GM23338 (cell line): ENCODE data around the gene SF3B1. TPM values are rescaled to one million over a fixed set of nuclear protein-coding genes. Genes with fewer than 3 reads are reported as not detected.

ENCODE experiments used
- ATAC-seq: fragments of 200-7000 bp; cut with Tn5 transposase; 3 replicates; pipeline ENCODE4 v1.9.1; 2020
- DNase-seq: peaks from one replicate; pipeline ENCODE4 v3.0.0-alpha.2; 2015; ENCODE audit warnings: low spot score
- H2AFZ ChIP-seq: fragments of 200-600 bp; sonication (generic); 2 replicates; pipeline ENCODE4 v1.8.0; 2016; ENCODE audit warnings: antibody characterized with exemption, mild to moderate bottlenecking, moderate library complexity
- H3F3A ChIP-seq: fragments of 200-600 bp; sonication (generic); replicated peaks from 2 replicates; pipeline ENCODE4 v1.8.0; 2017; ENCODE audit warnings: antibody characterized with exemption, mixed run types, low read depth
- H3K27ac ChIP-seq: fragments of 200-600 bp; sonication (generic); 2 replicates; pipeline ENCODE4 v1.6.1; 2016; ENCODE audit warnings: low read depth
- H3K27me3 ChIP-seq: fragments of 200-600 bp; sonication (generic); 2 replicates; pipeline ENCODE4 v1.8.0; 2016; ENCODE audit warnings: mild to moderate bottlenecking, mixed run types, moderate library complexity; ENCODE audit not compliant: insufficient read depth
- H3K36me3 ChIP-seq: fragments of 200-600 bp; sonication (generic); 2 replicates; pipeline ENCODE4 v1.8.0; 2016; ENCODE audit warnings: mild to moderate bottlenecking; ENCODE audit not compliant: insufficient read depth
- H3K4me1 ChIP-seq: fragments of 200-600 bp; sonication (generic); 2 replicates; pipeline ENCODE4 v1.8.0; 2016; ENCODE audit warnings: mild to moderate bottlenecking, moderate library complexity; ENCODE audit not compliant: insufficient read depth
- H3K4me2 ChIP-seq: fragments of 200-600 bp; sonication (generic); 2 replicates; pipeline ENCODE4 v1.7.1; 2017; ENCODE audit warnings: mixed run types
- H3K4me3 ChIP-seq: fragments of 200-600 bp; sonication (generic); 2 replicates; pipeline ENCODE4 v1.6.1; 2016; ENCODE audit warnings: mixed run types
- H3K79me2 ChIP-seq: fragments of 200-600 bp; sonication (generic); replicated peaks from 2 replicates; pipeline ENCODE4 v1.8.0; 2017; ENCODE audit warnings: mild to moderate bottlenecking; ENCODE audit not compliant: insufficient read depth
- H3K9me2 ChIP-seq: fragments of 200-600 bp; sonication (generic); 2 replicates; pipeline ENCODE4 v1.8.0; 2017; ENCODE audit not compliant: insufficient read depth
- H4K20me1 ChIP-seq: fragments of 200-600 bp; sonication (generic); replicated peaks from 2 replicates; pipeline ENCODE4 v1.8.0; 2017; ENCODE audit warnings: mild to moderate bottlenecking; ENCODE audit not compliant: insufficient read depth
- H3K27ac Mint-ChIP-seq: 2 replicates; pipeline ENCODE4 v1.8.0; 2020; ENCODE audit warnings: inconsistent platforms, mild to moderate bottlenecking, moderate library complexity, mixed read lengths
- H3K27me3 Mint-ChIP-seq: 3 replicates; pipeline ENCODE4 v1.8.0; 2022; ENCODE audit warnings: low read depth, mild to moderate bottlenecking, moderate library complexity, mixed read lengths, inconsistent platforms; ENCODE audit not compliant: insufficient read depth, poor library complexity
- H3K36me3 Mint-ChIP-seq: 3 replicates; pipeline ENCODE4 v1.8.0; 2021; ENCODE audit warnings: low read depth, mild to moderate bottlenecking, inconsistent platforms, moderate library complexity, mixed read lengths
- H3K4me1 Mint-ChIP-seq: 3 replicates; pipeline ENCODE4 v1.8.0; 2020; ENCODE audit warnings: mild to moderate bottlenecking, inconsistent platforms, mixed read lengths
- H3K4me3 Mint-ChIP-seq: 3 replicates; pipeline ENCODE4 v1.8.0; 2021; ENCODE audit warnings: moderate library complexity, mild to moderate bottlenecking, inconsistent platforms, mixed read lengths
- H3K9me3 Mint-ChIP-seq: 3 replicates; pipeline ENCODE4 v1.8.0; 2020; ENCODE audit warnings: moderate library complexity, mild to moderate bottlenecking, inconsistent platforms, mixed read lengths
- CREB1 ChIP-seq: fragments of 250-450 bp; sonication (Bioruptor Pico); IDR thresholded peaks from 2 replicates; pipeline ENCODE4 v1.5.0; 2020; ENCODE audit warnings: low read depth, mild to moderate bottlenecking, moderate library complexity
- CTCF ChIP-seq, 2 experiments: fragments of 200-600 bp in 1 of 2; sonication (generic) in 1 of 2; conservative IDR thresholded peaks; 2 replicates each; pipeline versions ENCODE4 v1.5.1 to v1.6.1; 2016 to 2017; ENCODE audit warnings: antibody characterized with exemption in 2 of 2, low read depth in 2 of 2, mild to moderate bottlenecking in 2 of 2, moderate library complexity in 1 of 2
- ETS1 ChIP-seq: IDR thresholded peaks from 2 replicates; pipeline ENCODE4 v1.6.1; 2016; ENCODE audit warnings: antibody characterized with exemption
- EZH2 ChIP-seq: fragments of 200-600 bp; sonication (generic); IDR thresholded peaks from one replicate; pipeline ENCODE4 v1.8.0; 2017; ENCODE audit warnings: antibody characterized with exemption, mild to moderate bottlenecking, low read depth; ENCODE audit not compliant: unreplicated experiment
- EZH2phosphoT487 ChIP-seq: fragments of 200-600 bp; sonication (generic); IDR thresholded peaks from one replicate; pipeline ENCODE4 v1.8.1; 2018; ENCODE audit warnings: antibody characterized with exemption; ENCODE audit not compliant: unreplicated experiment
- JUNB ChIP-seq: IDR thresholded peaks from one replicate; pipeline ENCODE4 v1.6.1; 2016; ENCODE audit warnings: antibody characterized with exemption; ENCODE audit not compliant: unreplicated experiment
- NANOG ChIP-seq: IDR thresholded peaks from 2 replicates; pipeline ENCODE4 v1.6.1; 2016; ENCODE audit warnings: antibody characterized with exemption, borderline replicate concordance
- POLR2AphosphoS5 ChIP-seq: IDR thresholded peaks from 2 replicates; pipeline ENCODE4 v1.6.1; 2016; ENCODE audit warnings: antibody characterized with exemption, low read depth
- REST ChIP-seq: IDR thresholded peaks from one replicate; pipeline ENCODE4 v1.6.1; 2018; ENCODE audit warnings: antibody characterized with exemption; ENCODE audit not compliant: unreplicated experiment
- STAT1 ChIP-seq: IDR thresholded peaks from one replicate; pipeline ENCODE4 v1.6.1; 2016; ENCODE audit warnings: antibody characterized with exemption; ENCODE audit not compliant: unreplicated experiment
- ZNF114 ChIP-seq: fragments of 250-450 bp; sonication (Bioruptor Pico); IDR thresholded peaks from 2 replicates; pipeline ENCODE4 v1.5.0; 2020; ENCODE audit warnings: mild to moderate bottlenecking, moderate library complexity
- ZNF331 ChIP-seq: fragments of 250-450 bp; sonication (Bioruptor Pico); IDR thresholded peaks from 2 replicates; pipeline ENCODE4 v1.5.0; 2020; ENCODE audit warnings: low read depth, mild to moderate bottlenecking, moderate library complexity
- polyA plus RNA-seq: library from polyadenylated mRNA; unstranded; fragments of >200 nt; fragmentation: Nextera tagmentation; extraction: Ambion mirVana; gene quantifications from 2 replicates; pipeline ENCODE4 v1.2.1, GENCODE V29; 2016
- total RNA-seq: library from RNA; depleted of rRNA; stranded (reverse); fragments of >200 nt; shearing (Covaris generic); gene quantifications from 2 replicates; pipeline ENCODE4 v1.2.3, GENCODE V29; 2014

Gene SF3B1
- total and polyA plus RNA-seq, 2 experiments from 2014 or later: 238 to 340 TPM

GRCh38 chr2:197445746-197446145 is 10.9 kb upstream of the SF3B1 start (continued):
- TF ChIP-seq CTCF (conservative IDR thresholded peaks at IDR 0.05; ENCODE audit: low read depth in 2 of 2): no peak
- no peak for TF ChIP-seq POLR2AphosphoS5
- no peak for TF ChIP-seq EZH2
- no peak for TF ChIP-seq NANOG

GRCh38 chr2:197442857-197443256 is 8.0 kb upstream of the SF3B1 start:
- Histone ChIP-seq H2AFZ (no peak overlapping the region), H3K79me2 (no peaks in the 10 kb centered on the region), H3F3A (no peaks in the 10 kb centered on the region), H3K27me3 (no peaks in the 10 kb centered on the region), H3K4me1 (no peaks in the 10 kb centered on the region), H3K36me3 (no peaks in the 10 kb centered on the region), H3K27ac (no peak overlapping the region), H3K4me2 (no peak overlapping the region), H3K4me3 (no peak overlapping the region), H4K20me1 (no peaks in the 10 kb centered on the region), H3K9me2 (no peaks in the 10 kb centered on the region)
- ATAC-seq: no peak
- no peak for DNase-seq
- Mint-ChIP-seq H3K27me3 (peaks cover 4% of the 10 kb centered on the region), H3K4me3 (no peak overlapping the region; the same call in 2 of the 3 replicates), H3K9me3 (no peaks in the 10 kb centered on the region), H3K4me1 (no peaks in the 10 kb centered on the region), H3K27ac (no peak overlapping the region), H3K36me3 (no peaks in the 10 kb centered on the region)
- TF ChIP-seq ZNF114: no peak
- TF ChIP-seq CREB1 (CRISPR knock-in tag): no peak
- TF ChIP-seq REST: no peak
- TF ChIP-seq NANOG: no peak
- TF ChIP-seq EZH2phosphoT487: no peak
- no peak for TF ChIP-seq CTCF (conservative IDR thresholded peaks at IDR 0.05; ENCODE audit: low read depth in 2 of 2)
- TF ChIP-seq ZNF331: no peak
- no peak for TF ChIP-seq JUNB
- no peak for TF ChIP-seq EZH2
- no peak for TF ChIP-seq STAT1
- TF ChIP-seq ETS1: no peak
- TF ChIP-seq POLR2AphosphoS5: no peak
